ENCODE measurements around the gene PPP2CA. TPM values are rescaled to one million over a fixed set of nuclear protein-coding genes. Genes with fewer than 3 reads are reported as not detected.
A peak's percentile ranks its signal among the peaks of the same experiment; 100 is the strongest.
"Not testable (repeated sequence)": the region's sequence is repeated elsewhere in the genome, so short reads cannot be mapped to it uniquely, and the experiment has no call there.

PPP2CA gene
- polyA plus RNA-seq, 3 donors = 33.2 to 95.5 (median 35.4) TPM

- WGBS, 3 donors = 91 to 97% (median 96%) methylated on average over 14 of the region's 14 CpGs
- H3K27ac ChIP-seq (ENCODE audit: low read depth, low read length) = not testable (repeated sequence)
These were observed 14.4 kb downstream of the PPP2CA start for GRCh38 chr5:134211263-134212031.

GRCh38 chr5:134209477-134210245, 16.2 kb downstream of the PPP2CA start:
- no peak overlapping the region for H3K27ac ChIP-seq (ENCODE audit: low read depth, low read length)
- WGBS, 3 donors = 76 to 81% (median 81%) methylated on average over 14 of the region's 14 CpGs

- no peak overlapping the region for H3K27ac ChIP-seq (ENCODE audit: low read depth, low read length)
- WGBS, 3 donors = 60 to 94% (median 71%) methylated on average over 1 of the region's 1 CpG
These were observed 18.2 kb downstream of the PPP2CA start for GRCh38 chr5:134207696-134208095.

GRCh38 chr5:134206627-134207160, 19.2 kb downstream of the PPP2CA start:
- 48 to 84% (median 82%) methylated on average over 7 of the region's 7 CpGs for WGBS, 3 donors
- no peak overlapping the region for H3K27ac ChIP-seq (ENCODE audit: low read depth, low read length)

- H3K27ac ChIP-seq (ENCODE audit: low read depth, low read length) = no peak overlapping the region
- WGBS, 3 donors = 86 to 97% (median 97%) methylated on average over 4 of the region's 4 CpGs
These were observed 21.3 kb downstream of the PPP2CA start for GRCh38 chr5:134204575-134204974.

GRCh38 chr5:134203630-134204029, 22.2 kb downstream of the PPP2CA start:
- no peak overlapping the region for H3K27ac ChIP-seq (ENCODE audit: low read depth, low read length)
- 97 to 98% (median 97%) methylated on average over 3 of the region's 3 CpGs for WGBS, 3 donors

- no peak overlapping the region for H3K27ac ChIP-seq (ENCODE audit: low read depth, low read length)
These were observed 30.2 kb downstream of the PPP2CA start for GRCh38 chr5:134195666-134196065.

GRCh38 chr5:134189031-134189430, 36.8 kb downstream of the PPP2CA start:
- 66 to 83% (median 76%) methylated on average over 3 of the region's 3 CpGs for WGBS, 3 donors
- H3K27ac ChIP-seq (ENCODE audit: low read depth, low read length) = no peak overlapping the region

More at GRCh38 chr5:134195666-134196065, 30.2 kb downstream of the PPP2CA start:
- WGBS, 3 donors = 72 to 76% (median 73%) methylated on average over 5 of the region's 5 CpGs

- 65 to 90% (median 84%) methylated on average over 1 of the region's 1 CpG for WGBS, 3 donors
- H3K27ac ChIP-seq (ENCODE audit: low read depth, low read length) = no peak overlapping the region
These were observed 37.8 kb downstream of the PPP2CA start for GRCh38 chr5:134188092-134188491.

GRCh38 chr5:134184155-134185135, 41.4 kb downstream of the PPP2CA start:
- WGBS, 3 donors = 52 to 63% (median 61%) methylated on average over 11 of the region's 11 CpGs
- H3K27ac ChIP-seq (ENCODE audit: low read depth, low read length) = no peak overlapping the region

- no peak overlapping the region for H3K27ac ChIP-seq (ENCODE audit: low read depth, low read length)
These were observed 42.4 kb downstream of the PPP2CA start for GRCh38 chr5:134183481-134183880.

GRCh38 chr5:134178096-134178419, 47.8 kb downstream of the PPP2CA start:
- H3K27ac ChIP-seq (ENCODE audit: low read depth, low read length) = no peak overlapping the region

GRCh38 chr5:134177369-134178095, 48.3 kb downstream of the PPP2CA start:
- WGBS, 3 donors = 15 to 26% (median 19%) methylated on average over 29 of the region's 29 CpGs
- H3K27ac ChIP-seq (ENCODE audit: low read depth, low read length) = peak overlapping the region; percentile 93

More at GRCh38 chr5:134178096-134178419, 47.8 kb downstream of the PPP2CA start:
- WGBS, 3 donors = 64 to 81% (median 75%) methylated on average over 3 of the region's 3 CpGs

- WGBS, 3 donors = 0 to 1% (median 1%) methylated on average over 92 of the region's 92 CpGs
- peak within 1 kb of the TSS; percentile 93 for H3K27ac ChIP-seq (ENCODE audit: low read depth, low read length)
These were observed 49.1 kb downstream of the PPP2CA start, which contains the start of gene SKP1 for GRCh38 chr5:134176511-134177368. Gene SKP1, minus strand, starts transcription at chr5:134176950. Its CDS starts 2,928 bp downstream, at chr5:134174022.

- H3K27ac ChIP-seq (ENCODE audit: low read depth, low read length) = peak overlapping the region; percentile 93
- WGBS, 3 donors = 0 to 1% (median 0%) methylated on average over 30 to 31 of the region's 31 CpGs
These were observed 49.9 kb downstream of the PPP2CA start for GRCh38 chr5:134175921-134176510.
